ENCODE results near the gene PHC2. TPM values are rescaled to one million over a fixed set of nuclear protein-coding genes. Genes with fewer than 3 reads are reported as not detected.

Gene PHC2
- total RNA-seq, 1 experiment from 2014 or later: 9.4 TPM

DNA sequence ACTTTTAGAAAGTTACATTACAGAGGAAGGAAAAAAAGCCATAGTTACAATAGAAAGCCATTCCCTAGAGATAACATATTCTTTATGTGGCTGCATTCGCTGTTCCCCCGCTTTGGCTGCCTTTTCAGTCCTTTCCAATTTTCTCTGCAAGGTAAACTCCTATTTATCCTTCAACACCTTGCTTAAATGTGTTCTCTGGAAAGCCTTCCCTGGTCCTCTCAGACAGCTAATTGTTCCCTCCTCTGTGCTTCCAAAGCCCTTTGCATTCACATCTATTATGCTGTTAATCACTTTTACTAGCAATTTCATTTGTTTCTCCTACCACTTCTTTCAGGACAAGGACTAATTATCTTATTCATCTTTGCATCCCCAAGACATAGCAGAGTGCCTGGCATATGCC, 1.6 kb downstream of the PHC2 start:
- H3T11ph ChIP-seq (ENCODE audit: low read length): no peak overlapping the region
- no peak overlapping the region for H3K14ac ChIP-seq (ENCODE audit: insufficient read depth, low read length)
- H2BK12ac ChIP-seq (ENCODE audit: insufficient read length, low read depth, low read length): no peak overlapping the region
- no peak overlapping the region for H2AK5ac ChIP-seq (ENCODE audit: insufficient read length, low read length)
- no peak overlapping the region for H2BK5ac ChIP-seq (ENCODE audit: insufficient read length, low read length)
- H4K20me1 ChIP-seq (ENCODE audit: control insufficient read depth, insufficient read depth, insufficient read length): no peaks in the 10 kb centered on the region
- DNase-seq: no peak
- peaks cover 4% of the 10 kb centered on the region; the same call in 1 of the 2 replicates for H3K4me1 ChIP-seq (ENCODE audit: insufficient read depth, low read length)
- H2BK20ac ChIP-seq (ENCODE audit: low read depth, low read length, poor library complexity, severe bottlenecking): no peak overlapping the region
- H3K4me1 Mint-ChIP-seq: peaks cover 7 to 11% of the 10 kb centered on the region in 2 experiments
- no peak overlapping the region for H3K27ac Mint-ChIP-seq
- H3K23me2 ChIP-seq (ENCODE audit: insufficient read length, low read depth, low read length, poor library complexity, severe bottlenecking): peaks cover 6% of the 10 kb centered on the region
- TF ChIP-seq, protein P1, sequence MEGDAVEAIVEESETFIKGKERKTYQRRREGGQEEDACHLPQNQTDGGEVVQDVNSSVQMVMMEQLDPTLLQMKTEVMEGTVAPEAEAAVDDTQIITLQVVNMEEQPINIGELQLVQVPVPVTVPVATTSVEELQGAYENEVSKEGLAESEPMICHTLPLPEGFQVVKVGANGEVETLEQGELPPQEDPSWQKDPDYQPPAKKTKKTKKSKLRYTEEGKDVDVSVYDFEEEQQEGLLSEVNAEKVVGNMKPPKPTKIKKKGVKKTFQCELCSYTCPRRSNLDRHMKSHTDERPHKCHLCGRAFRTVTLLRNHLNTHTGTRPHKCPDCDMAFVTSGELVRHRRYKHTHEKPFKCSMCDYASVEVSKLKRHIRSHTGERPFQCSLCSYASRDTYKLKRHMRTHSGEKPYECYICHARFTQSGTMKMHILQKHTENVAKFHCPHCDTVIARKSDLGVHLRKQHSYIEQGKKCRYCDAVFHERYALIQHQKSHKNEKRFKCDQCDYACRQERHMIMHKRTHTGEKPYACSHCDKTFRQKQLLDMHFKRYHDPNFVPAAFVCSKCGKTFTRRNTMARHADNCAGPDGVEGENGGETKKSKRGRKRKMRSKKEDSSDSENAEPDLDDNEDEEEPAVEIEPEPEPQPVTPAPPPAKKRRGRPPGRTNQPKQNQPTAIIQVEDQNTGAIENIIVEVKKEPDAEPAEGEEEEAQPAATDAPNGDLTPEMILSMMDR (conservative IDR thresholded peaks at IDR 0.05): no peak
- no peak overlapping the region for H3K4ac ChIP-seq (ENCODE audit: low read depth, low read length)
- no peak overlapping the region for H3K18ac ChIP-seq (ENCODE audit: insufficient read length, low read depth, low read length)
- H3K9me3 Mint-ChIP-seq: no peaks in the 10 kb centered on the region
- no peaks in the 10 kb centered on the region for H3K79me1 ChIP-seq (ENCODE audit: insufficient read depth, low read depth, low read length, poor library complexity, severe bottlenecking)
- no peaks in the 10 kb centered on the region for H3K9me3 ChIP-seq (ENCODE audit: control insufficient read depth, low read depth, low read length)
- WGBS (ENCODE audit: extremely low coverage, insufficient read length, low lambda C conversion rate): no CpG with 5 or more reads among the region's 2 CpGs
- no peak overlapping the region for H3K9ac ChIP-seq (ENCODE audit: extremely low read depth, insufficient read length, low read length)
- no peak overlapping the region for H2BK120ac ChIP-seq (ENCODE audit: low read depth, low read length, poor library complexity, severe bottlenecking)
- no peaks in the 10 kb centered on the region for H3K36me3 Mint-ChIP-seq (ENCODE audit: insufficient read depth in 1 of 3, low read depth in 3 of 3)
- H3K23ac ChIP-seq (ENCODE audit: insufficient read length, low read depth, low read length): no peak overlapping the region
- H4K8ac ChIP-seq (replicated peaks; ENCODE audit: insufficient read length, low read depth, low read length): no peak overlapping the region
- peak overlapping the region; percentile 85 for H3K4me2 ChIP-seq (ENCODE audit: insufficient read depth, insufficient read length, low read length)
- peaks cover 10% of the 10 kb centered on the region for H3K27me3 Mint-ChIP-seq (ENCODE audit: low read depth)
- H3K4me3 Mint-ChIP-seq: no peak overlapping the region
- H2BK15ac ChIP-seq (ENCODE audit: low read depth, low read length): no peak overlapping the region
- peaks cover 7% of the 10 kb centered on the region; the same call in 1 of the 2 replicates for H3K27me3 ChIP-seq (ENCODE audit: insufficient read depth, low read length)
- no peak overlapping the region for H4K5ac ChIP-seq (ENCODE audit: insufficient read length, low read depth, low read length)
- no peaks in the 10 kb centered on the region for H3K79me2 ChIP-seq (ENCODE audit: insufficient read depth, low read length)
- no peak overlapping the region for H2AFZ ChIP-seq (ENCODE audit: low read length)
- H3K56ac ChIP-seq (ENCODE audit: insufficient read length, low read depth, low read length): no peak overlapping the region
- H3K27ac ChIP-seq (ENCODE audit: insufficient read length, low read depth, low read length): no peak overlapping the region
- no peak overlapping the region for H4K91ac ChIP-seq (ENCODE audit: insufficient read length, low read depth, low read length)

All from H9 (cell line).